IPS-18c (cell line): ENCODE data around the gene SEPTIN3.

Experiments used
- H3K4me3 ChIP-seq: 2 replicates; pipeline ENCODE4 v1.7.0; 2013; ENCODE audit warnings: low read depth, mild to moderate bottlenecking, low read length, moderate library complexity; ENCODE audit not compliant: insufficient read depth
- H3K9me3 ChIP-seq: one replicate; pipeline ENCODE4 v1.6.1; 2013; ENCODE audit warnings: mild to moderate bottlenecking, low read length, moderate library complexity; ENCODE audit not compliant: control insufficient read depth, insufficient read depth

SEPTIN3 gene

DNA sequence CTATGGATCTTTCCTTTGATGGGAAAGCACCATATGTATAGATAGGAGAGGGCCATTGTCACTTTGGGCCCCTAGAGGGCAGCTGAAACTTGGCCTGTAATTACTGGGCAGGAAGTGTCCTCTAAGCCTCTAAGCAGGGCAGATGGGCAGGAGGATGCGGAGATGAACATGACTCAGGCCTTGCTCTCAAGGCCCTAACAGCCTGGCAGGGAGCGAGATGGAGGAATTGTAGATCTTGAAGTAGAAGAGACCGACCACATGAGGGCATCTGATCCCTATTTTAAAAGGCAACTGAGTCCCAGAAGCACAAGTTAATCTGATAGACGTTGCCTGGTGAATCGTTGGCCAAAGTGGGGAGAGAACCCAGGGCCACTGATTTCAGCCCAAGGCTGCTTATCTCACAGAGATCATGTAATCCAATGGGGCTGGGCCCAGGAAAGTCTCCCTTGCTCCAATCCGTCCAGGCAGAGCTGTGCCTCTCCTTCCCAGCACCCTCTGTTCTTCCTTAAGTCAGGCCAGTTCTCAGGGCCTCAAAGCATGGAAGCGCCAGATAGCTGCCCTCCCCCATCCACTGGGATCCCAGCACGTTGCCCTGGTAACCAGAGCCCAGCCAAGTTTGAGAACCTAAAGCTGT lies 2.5 kb upstream of the SEPTIN3 start:
- Histone ChIP-seq H3K4me3 (no peak overlapping the region), H3K9me3 (no peaks in the 10 kb centered on the region)

DNA sequence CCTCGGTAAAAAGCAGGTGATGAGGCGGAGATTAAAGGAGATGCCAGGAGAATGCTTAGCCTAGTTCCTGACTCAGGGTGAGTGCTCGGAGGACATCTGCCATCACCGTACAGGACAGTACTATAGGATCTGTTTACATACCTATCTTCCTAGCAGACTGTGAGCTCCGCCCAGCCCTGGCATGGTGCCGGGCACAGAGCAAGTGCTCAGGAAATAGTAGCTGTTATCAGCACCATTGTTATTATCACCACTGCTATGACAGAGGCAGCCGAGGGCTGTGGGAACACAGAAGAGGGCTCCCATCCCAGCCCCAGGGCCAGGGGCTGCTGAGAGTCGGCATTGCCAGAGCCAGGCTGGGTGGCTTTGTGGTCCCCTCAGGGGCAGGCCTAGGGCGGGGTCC lies 642 bp upstream of the SEPTIN3 start:
- Histone ChIP-seq H3K9me3 (no peaks in the 10 kb centered on the region), H3K4me3 (no peak overlapping the region)

DNA sequence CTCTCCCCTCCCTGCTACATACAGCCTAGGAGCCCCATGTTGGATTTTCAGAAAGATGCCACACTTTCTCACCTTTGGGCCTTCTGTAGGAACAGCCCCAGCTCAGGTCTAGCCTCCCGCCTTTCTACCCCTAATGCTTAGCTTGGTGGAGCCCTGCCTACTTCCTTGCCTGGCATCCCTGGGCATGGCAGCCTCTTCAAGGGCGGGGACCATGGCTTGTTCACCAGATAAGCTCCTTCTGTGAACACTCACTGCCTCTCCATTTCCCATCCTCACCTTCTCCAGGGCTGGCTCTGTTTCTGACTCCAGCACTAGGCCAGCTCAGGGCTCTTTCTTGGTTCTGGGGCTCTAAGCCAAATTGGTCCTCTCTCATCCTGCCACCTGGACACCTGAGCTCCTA lies 1.4 kb downstream of the SEPTIN3 start:
- Histone ChIP-seq H3K4me3 (no peak overlapping the region), H3K9me3 (no peaks in the 10 kb centered on the region)

DNA sequence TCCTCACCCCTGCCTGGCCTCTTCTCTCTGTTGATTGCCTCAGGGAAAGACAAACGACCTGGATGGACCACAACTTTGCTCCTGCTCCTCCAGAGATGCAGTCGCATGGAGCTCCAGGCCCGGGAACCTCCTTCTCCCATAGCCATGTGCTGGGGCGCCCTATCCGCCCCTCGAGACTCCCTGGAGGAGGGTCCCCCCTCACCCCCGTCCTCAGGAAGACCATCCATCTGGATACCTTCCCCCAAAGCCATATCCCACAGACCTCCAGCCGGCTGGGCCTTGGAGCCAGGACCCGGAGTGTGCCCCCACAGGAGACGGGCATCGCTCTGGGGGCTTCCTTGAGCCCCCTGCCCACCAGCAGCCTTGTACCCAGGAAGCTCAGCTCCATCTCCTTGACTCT lies 2.2 kb downstream of the SEPTIN3 start:
- H3K9me3 ChIP-seq: no peaks in the 10 kb centered on the region

DNA sequence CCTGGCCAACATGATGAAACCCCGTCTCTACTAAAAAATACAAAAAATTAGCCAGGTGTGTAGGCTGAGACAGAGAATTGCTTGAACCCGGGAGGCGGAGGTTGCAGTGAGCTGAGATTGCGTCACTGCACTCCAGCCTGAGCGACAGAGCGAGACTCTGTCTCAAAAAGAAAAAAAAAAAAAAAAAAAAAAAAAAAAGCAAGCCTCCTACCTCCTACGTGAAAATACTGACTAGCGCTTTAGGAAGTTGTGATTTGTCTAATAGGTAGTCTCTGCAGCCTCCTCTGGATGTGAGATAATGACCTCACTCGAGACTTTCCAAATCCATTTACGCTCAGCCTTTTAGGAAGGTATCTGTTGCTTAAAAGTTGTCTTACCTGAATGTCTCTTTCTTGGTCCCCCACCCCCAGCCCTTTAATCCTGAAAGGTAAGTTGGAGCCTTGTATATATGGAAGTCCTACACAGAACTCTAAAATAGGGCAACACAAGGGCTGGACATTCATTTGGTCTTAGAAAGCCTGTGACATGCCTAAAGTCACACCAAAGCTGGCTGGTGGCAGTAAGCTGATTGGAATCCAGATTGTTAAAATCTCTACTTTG lies 5.5 kb downstream of the SEPTIN3 start:
- Histone ChIP-seq H3K9me3 (no peaks in the 10 kb centered on the region), H3K4me3 (no peak overlapping the region)

More for the DNA sequence above, 2.2 kb downstream of the SEPTIN3 start:
- no peak overlapping the region for H3K4me3 ChIP-seq

DNA sequence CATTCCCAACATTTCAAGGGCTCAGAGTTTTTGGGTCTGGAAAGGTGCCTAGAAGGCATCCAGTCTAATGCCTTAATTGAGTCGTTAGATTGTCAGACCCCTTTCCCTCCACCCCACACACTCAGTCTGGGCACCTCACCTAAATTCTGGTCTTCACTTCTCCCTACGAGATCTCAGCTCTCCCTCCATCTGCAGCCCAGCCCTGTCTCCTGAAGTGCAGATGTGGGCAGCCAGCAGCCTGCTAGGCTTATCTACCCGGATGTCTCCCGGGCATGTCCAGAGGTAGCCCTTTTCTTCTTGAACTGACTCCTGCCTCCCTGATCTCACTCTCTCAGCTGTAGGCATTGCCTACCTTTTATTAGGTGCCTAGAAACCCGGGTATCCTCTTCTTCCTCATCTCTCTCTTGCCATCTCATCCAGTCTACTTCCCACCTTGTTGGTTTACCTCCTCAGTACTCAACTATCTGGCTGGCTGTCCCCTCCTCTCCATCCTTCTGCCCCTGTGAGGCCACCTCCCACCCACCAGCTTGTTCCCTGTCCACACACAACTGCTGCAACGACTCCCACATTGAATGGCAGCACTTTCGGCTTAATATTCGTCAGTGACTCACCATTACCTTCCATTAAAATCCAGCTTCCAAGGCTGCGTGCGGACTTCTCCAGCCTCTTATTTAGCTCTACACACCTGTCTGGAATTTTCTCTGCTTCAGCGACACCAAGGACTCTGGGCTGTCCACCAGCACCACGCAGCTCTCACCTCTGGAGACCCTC lies 6.2 kb downstream of the SEPTIN3 start:
- no peaks in the 10 kb centered on the region for H3K9me3 ChIP-seq
- no peak overlapping the region for H3K4me3 ChIP-seq

DNA sequence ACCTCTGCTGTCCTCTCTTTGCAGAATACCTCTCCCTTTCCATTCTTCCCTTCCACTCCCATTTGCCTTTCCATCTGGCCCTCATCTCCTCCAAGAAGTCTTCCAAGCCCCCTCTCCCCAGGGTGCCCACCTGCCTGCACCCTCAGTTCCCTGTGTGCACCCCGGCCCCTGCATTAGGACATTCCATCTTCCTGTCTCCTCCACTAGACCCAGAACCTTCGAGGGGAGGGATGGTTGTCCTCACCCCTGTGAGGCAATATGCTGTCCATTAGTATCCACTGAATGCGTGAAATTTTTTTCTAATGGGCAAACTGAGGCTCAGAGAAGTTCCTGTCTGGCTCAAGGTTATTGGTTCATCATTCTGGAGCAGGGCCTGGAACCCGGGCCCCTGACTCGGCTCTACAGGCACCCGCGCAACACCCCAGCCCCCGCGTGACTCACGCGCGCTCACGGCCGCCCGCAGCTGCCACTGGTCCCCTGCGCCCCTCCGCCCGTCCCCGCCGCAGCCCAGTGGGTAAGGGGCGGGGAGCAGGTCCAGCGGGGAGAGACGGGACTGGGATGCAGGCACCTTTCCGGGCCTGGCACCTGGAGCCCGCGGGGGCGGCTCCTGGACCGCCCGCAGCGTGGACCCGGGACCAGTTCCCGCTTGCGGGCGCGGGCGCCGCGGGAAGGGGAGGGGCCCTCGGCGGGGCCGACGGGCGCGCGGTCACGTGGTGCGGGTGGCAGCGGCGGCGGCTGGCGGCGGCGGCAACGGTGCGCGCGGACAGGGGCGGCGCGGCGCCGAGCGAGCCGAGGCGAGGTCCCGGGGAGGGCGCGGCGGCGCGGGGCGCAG lies 7.0 kb downstream of the SEPTIN3 start:
- Histone ChIP-seq H3K9me3 (no peaks in the 10 kb centered on the region), H3K4me3 (peak overlapping the region; percentile 52; the same call in 1 of the 2 replicates)

DNA sequence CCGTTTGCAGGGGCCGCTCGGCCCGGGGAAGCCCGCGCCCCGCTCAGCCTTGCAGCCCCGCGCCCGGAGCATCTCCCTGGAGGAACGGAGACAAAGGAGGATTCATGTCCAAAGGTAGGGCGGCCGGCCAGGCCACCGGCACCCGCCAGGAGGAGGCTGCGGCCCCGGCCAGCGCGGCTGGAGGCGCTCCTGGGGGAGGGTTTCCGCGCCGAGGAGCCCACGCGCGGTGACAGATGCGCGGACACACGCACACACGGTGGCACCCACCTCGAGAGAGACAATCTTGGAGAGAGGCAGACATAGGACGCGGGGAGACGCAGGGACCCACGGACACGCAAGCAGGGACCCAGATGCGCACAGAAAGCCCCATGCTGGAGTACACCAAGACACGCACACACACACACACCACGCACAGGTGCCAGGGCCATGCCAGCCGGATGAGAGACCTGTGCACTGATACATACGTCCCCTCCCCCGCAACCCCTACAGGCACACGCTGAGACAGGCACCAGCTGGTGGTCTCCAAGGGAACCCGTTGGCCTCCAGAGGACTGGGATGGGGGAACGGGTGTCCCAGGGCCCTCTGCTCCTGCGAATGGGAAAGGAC lies 7.8 kb downstream of the SEPTIN3 start:
- Histone ChIP-seq H3K9me3 (no peaks in the 10 kb centered on the region), H3K4me3 (peak overlapping the region; percentile 82)

DNA sequence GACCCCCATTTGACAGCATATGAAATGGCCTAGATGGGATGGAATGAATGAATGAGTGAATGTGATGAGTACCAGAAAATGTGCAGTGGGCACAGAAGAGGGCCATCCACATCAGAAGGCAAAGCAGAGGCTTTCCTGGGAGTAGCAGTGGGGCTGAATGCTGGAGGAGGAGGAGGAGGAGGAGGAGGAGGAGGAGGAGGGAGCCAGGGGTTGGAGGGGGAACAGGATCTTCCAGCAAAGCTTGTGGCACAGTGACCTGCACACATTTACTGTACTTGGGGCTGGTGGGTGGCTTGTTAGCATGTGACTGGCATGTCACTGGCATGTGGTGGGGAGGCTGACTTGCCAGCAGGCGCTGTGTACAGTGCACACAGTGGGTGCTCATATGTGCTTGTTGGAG lies 9.5 kb downstream of the SEPTIN3 start:
- H3K9me3 ChIP-seq: no peaks in the 10 kb centered on the region
- H3K4me3 ChIP-seq: no peak overlapping the region

DNA sequence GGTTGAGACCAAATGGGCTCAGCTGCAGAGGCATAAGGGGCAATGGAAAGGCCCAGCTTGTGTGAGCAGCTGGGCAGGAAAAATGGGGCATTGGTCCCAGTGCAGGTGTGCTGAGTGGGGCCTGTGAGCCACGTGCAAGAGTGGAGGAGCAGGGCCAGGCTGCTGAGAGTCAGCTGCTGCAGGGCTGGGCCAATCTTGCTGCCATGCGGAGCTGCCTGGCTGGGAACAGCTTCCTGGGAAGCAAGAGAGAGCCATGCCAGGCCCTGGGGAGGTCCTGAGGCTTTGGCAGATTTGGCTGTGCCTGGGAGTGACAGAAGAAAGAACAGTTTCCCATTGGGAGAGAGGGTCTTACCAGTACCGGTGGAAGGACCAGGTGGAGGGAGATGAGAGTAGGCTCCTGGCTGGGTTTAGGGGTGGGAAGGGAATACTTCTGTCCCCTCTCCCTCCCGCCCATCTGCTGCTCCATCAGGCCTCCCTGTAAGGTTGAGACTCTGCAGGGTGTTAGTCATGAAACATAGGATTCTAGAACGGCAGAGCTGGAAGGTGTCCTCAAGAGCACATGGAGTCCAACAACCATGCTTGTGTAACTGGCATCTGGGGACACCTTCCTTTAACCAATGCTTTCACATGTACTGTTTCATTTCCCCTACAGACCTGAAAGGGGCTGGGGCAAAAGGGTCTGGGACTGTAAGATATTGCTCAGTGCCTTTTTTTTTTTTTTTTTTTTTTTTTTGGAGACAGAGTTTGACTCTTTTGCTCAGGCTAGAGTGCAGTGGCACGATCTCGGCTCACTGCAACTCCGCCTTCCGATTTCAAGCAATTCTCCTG lies 10.4 kb downstream of the SEPTIN3 start:
- H3K9me3 ChIP-seq: peaks cover 2% of the 10 kb centered on the region
- H3K4me3 ChIP-seq: no peak overlapping the region

DNA sequence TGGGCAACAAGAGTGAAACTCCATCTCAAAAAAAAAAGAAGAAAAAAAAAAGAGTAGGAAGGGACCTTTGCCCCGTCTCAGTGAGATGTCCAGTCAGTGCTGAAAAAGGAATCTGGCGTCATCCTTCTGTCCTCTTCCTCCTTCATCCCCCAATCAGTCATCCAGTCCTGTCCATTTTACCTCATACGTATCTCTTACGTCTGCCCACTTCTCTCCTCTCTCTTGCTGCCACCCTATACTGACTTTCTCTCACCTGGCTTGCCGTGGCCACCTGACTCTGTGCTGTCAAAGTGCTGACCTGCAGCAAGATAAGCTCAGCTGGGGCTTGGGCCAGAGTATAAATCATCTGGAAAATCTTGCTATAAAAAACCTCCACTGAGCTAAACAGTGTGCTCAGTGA lies 13.6 kb downstream of the SEPTIN3 start:
- H3K9me3 ChIP-seq: peaks cover 2% of the 10 kb centered on the region

DNA sequence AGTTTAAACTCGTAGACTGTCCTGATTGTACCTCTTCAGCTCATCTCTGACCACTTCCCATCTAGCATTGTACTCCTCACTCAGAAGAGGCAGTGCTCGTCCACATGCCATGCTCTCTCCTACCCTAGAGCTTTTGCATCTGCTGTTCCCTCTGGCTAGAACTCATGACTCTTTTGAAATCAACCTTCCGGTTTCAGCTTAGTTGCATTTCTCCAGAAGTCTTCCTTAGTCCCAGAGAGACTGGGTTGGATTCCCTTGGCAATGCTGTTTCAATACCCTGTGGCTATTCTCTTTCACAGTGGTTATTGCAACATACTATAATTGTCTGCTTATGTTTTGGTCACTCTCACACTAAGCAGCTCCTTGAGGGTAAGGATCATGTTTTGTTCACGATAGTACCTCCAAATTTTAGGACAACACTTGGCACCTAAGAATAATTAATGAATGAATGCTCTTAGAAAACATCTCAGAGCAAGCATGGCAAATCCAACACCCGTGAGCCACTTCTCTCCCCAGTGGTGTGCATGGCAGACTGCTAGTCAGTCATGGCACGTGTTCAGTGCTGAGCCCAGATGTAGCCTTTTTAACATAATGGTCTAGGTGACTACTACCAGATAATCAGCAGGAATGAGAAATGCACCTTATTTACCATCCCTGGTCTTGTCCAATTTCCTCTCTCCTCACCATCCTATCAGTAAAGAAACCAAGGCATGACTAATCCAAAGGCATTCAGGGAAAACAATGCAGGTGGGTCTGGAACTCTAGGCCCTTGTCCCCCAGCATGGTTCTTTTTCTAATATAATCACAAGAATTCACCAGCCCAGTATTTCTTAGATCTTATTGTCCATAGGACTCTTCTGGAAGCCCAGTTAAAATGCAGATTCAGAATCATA lies 14.5 kb downstream of the SEPTIN3 start:
- Histone ChIP-seq H3K9me3 (peaks cover 2% of the 10 kb centered on the region), H3K4me3 (no peak overlapping the region)

More for the DNA sequence above, 13.6 kb downstream of the SEPTIN3 start:
- H3K4me3 ChIP-seq: no peak overlapping the region

DNA sequence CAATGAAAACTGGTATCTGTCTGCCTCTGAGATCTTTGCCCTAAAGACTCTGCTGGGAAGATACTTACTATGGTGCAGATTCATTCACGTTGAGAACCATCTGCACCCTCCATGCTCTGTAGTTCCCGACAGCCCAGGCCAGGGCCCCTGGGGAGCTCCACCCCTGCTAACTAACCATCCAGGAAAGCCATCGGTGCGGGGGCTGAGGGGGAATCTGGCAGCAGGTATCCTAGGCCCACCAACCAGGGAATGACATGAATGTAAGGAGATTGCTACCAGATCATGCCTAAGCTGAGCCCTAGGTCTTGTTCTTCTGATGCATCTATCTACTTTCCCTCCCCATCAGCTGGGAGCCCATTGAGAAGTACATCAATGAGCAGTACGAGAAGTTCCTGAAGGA lies 18.0 kb downstream of the SEPTIN3 start:
- H3K4me3 ChIP-seq: no peak overlapping the region
- H3K9me3 ChIP-seq: peaks cover 2% of the 10 kb centered on the region

DNA sequence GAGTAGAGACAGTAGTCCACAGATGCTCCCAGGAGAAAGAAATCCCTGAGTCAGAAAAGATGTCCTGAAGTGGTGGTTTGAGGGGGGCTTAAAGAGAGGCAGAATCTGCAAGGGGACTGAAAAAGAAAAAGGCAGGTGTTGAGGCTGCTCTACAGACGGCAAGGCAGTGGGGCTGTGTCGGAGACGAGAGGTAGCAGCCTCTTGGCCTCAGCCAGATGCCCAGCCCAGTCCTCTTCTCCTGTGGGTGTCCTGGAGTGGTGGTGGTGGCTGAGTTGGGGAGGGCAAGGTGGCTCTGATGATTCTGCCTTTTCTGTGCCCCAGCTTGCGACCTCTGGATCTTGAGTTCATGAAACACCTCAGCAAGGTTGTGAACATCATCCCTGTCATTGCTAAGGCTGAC lies 20.0 kb downstream of the SEPTIN3 start:
- H3K4me3 ChIP-seq: no peak overlapping the region
- peaks cover 2% of the 10 kb centered on the region for H3K9me3 ChIP-seq

DNA sequence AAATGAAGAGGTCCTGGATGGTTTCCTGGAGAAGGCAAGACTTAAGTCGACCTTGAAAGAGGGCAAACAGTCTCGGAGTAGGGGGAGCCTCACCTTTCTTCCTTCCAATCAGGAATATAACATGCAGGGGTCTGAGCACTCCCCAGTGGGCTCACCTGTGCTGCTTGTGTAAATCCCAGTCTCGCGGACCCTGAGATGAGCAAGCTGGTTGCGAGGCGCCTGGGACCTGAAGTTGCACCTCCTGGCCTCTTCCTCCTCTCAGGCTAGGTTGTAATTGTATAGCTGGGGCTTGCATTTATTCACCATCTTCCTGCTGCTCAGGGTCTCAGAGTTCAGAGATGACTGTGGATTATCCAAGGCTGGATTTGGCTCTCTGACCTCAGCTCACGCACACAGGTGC lies 21.9 kb downstream of the SEPTIN3 start:
- Histone ChIP-seq H3K9me3 (no peaks in the 10 kb centered on the region), H3K4me3 (no peak overlapping the region)

DNA sequence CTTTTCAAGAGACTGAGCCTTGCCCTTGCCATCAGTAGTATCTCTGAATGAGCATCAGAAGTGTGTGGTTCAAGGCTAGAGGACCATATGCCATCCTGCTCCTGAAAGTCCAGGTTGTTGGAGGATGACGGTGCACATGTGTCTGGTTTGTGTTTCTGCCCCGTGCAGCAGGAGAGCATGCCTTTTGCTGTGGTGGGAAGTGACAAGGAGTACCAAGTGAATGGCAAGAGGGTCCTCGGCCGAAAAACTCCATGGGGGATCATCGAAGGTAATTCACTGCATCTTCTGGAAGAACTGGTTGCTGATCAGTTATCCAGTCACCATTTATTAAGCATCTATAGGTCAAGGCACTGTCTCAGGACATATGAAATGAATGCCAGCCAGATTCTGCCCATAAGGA lies 23.3 kb downstream of the SEPTIN3 start:
- Histone ChIP-seq H3K9me3 (no peaks in the 10 kb centered on the region), H3K4me3 (no peak overlapping the region)
